Activated naive CD4-positive, alpha-beta T cell treated with anti-CD3 and anti-CD28 coated beads, Interleukin-2, amount 10 ng/mL, durations not matched to agents 5 hours and 36 hours (primary cell): ENCODE measurements around the gene ESM1. TPM values are rescaled to one million over a fixed set of nuclear protein-coding genes. Genes with fewer than 3 reads are reported as not detected.

Experiments used
- total RNA-seq, 2 experiments: library from RNA; stranded (reverse); gene quantifications; one replicate each; pipeline ENCODE4 v1.2.3, GENCODE V29; 2021

Gene ESM1, protein sequence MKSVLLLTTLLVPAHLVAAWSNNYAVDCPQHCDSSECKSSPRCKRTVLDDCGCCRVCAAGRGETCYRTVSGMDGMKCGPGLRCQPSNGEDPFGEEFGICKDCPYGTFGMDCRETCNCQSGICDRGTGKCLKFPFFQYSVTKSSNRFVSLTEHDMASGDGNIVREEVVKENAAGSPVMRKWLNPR
- not detected for total RNA-seq

DNA sequence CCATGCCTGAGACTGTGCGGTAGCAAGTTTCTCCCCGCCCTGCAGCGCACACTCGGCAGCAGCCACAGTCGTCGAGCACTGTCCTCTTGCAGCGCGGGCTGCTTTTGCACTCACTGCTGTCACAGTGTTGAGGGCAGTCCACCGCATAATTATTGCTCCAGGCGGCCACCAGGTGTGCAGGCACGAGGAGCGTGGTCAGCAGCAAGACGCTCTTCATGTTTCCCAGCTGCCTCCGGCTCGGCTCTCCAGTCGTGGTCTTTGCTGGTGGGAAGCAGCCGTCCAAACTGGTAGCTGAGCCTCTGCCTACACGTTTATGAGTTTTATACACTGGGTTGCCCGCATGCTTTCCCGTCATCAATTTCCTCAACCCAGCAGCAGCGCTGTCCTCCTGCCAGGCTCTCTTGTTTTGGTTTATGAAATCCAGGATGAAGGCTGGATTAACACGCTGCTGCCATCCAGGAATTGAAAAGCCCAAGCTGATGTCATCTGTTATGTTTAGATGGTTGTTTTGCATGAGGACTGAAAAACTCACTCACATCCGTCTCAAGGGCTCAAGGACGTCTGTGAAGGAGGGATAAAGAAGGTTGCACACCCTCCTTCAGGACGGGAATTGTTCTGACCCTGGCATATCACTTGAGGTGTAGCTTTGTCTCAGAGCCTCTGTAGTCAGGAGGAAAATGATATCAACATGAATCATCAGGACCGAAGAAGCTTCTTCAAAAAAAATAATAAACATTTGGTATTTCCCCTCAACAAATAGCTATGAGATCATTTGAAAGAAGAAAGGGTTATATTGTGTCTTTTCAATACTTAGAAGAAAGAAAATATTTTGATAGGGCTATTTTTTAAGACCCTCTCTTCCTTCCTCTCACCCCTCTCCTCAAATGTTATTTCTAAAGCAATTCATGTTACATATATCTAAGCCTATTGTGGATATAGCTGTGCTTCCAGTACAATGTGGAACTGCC, at the start of gene ESM1:
Gene ESM1, minus strand, starts transcription at position 293 of the 968 bp plus-strand sequence. Its CDS starts 76 bp downstream, at position 217.

Other genes starting within 250 kb of the ESM1 start
- 1 to 10 TPM; 1.3 TPM for gene GZMK, start 38.7 kb upstream of the ESM1 start, total RNA-seq
- 100 to 1,000 TPM; 160 to 170 TPM for gene GZMA, start 117.1 kb upstream of the ESM1 start, total RNA-seq
- not detected for gene GPX8, start 174.6 kb upstream of the ESM1 start, total RNA-seq
- not detected for gene CDC20B, start 187.6 kb upstream of the ESM1 start, total RNA-seq
- not detected for gene MCIDAS, start 241.7 kb upstream of the ESM1 start, total RNA-seq
- not detected for gene CCNO, start 248.0 kb upstream of the ESM1 start, total RNA-seq